Chondrocyte (in vitro differentiated cells): Measurements from ENCODE around the gene DNAJB13. TPM values are rescaled to one million over a fixed set of nuclear protein-coding genes. Genes with fewer than 3 reads are reported as not detected.

Experiments
- DNase-seq: peaks from one replicate; pipeline ENCODE4 v3.0.0; 2021; ENCODE audit warnings: mixed read lengths, low spot score
- H3K27ac Mint-ChIP-seq: one replicate; pipeline ENCODE4 v1.8.0; 2021; ENCODE audit warnings: mild to moderate bottlenecking, moderate library complexity, mixed read lengths; ENCODE audit not compliant: unreplicated experiment
- H3K27me3 Mint-ChIP-seq: 2 replicates; pipeline ENCODE4 v1.8.0; 2021; ENCODE audit warnings: low read depth, mixed read lengths
- H3K36me3 Mint-ChIP-seq: 2 replicates; pipeline ENCODE4 v1.8.0; 2021; ENCODE audit warnings: low read depth, mixed read lengths
- H3K4me1 Mint-ChIP-seq: 2 replicates; pipeline ENCODE4 v1.8.0; 2021; ENCODE audit warnings: low read depth, mild to moderate bottlenecking, mixed read lengths
- H3K4me3 Mint-ChIP-seq: one replicate; pipeline ENCODE4 v1.8.0; 2021; ENCODE audit warnings: mild to moderate bottlenecking, moderate library complexity, mixed read lengths; ENCODE audit not compliant: unreplicated experiment
- H3K9me3 Mint-ChIP-seq: 2 replicates; pipeline ENCODE4 v1.8.0; 2021; ENCODE audit warnings: low read depth, mixed read lengths
- CTCF ChIP-seq: fragments of 200-600 bp; sonication (generic); IDR thresholded peaks from 2 replicates; pipeline ENCODE4 v1.5.0; 2021; ENCODE audit warnings: antibody characterized with exemption, mild to moderate bottlenecking, moderate library complexity
- total RNA-seq: library from RNA; stranded (reverse); gene quantifications from 3 replicates; pipeline ENCODE4 v1.2.1, GENCODE V29; 2021

DNAJB13 gene
- total RNA-seq, 1 donor from 2014 or later = not detected

- no peak overlapping the region for H3K27ac Mint-ChIP-seq
- no peaks in the 10 kb centered on the region for H3K27me3 Mint-ChIP-seq
- H3K36me3 Mint-ChIP-seq = no peaks in the 10 kb centered on the region
- TF ChIP-seq CTCF = no peak
- H3K4me3 Mint-ChIP-seq = no peak overlapping the region
- no peaks in the 10 kb centered on the region for H3K4me1 Mint-ChIP-seq
- H3K9me3 Mint-ChIP-seq = no peaks in the 10 kb centered on the region
- no peak for DNase-seq
These were observed 45.4 kb downstream of the DNAJB13 start for GRCh38 chr11:73996161-73996747.

GRCh38 chr11:73997120-73997770 lies 46.4 kb downstream of the DNAJB13 start:
- DNase-seq = no peak
- H3K36me3 Mint-ChIP-seq = no peaks in the 10 kb centered on the region
- H3K9me3 Mint-ChIP-seq = no peaks in the 10 kb centered on the region
- no peaks in the 10 kb centered on the region for H3K4me1 Mint-ChIP-seq
- no peak for TF ChIP-seq CTCF
- H3K4me3 Mint-ChIP-seq = no peak overlapping the region
- H3K27ac Mint-ChIP-seq = no peak overlapping the region
- no peaks in the 10 kb centered on the region for H3K27me3 Mint-ChIP-seq

GRCh38 chr11:73998846-73999575 lies 48.2 kb downstream of the DNAJB13 start:
- H3K9me3 Mint-ChIP-seq = no peaks in the 10 kb centered on the region
- H3K27ac Mint-ChIP-seq = no peak overlapping the region
- no peak overlapping the region for H3K4me3 Mint-ChIP-seq
- H3K27me3 Mint-ChIP-seq = no peaks in the 10 kb centered on the region
- no peak for TF ChIP-seq CTCF
- H3K36me3 Mint-ChIP-seq = peaks cover 5% of the 10 kb centered on the region
- DNase-seq = no peak
- H3K4me1 Mint-ChIP-seq = no peaks in the 10 kb centered on the region

- Mint-ChIP-seq H3K36me3 (peaks cover 5% of the 10 kb centered on the region), H3K27ac (no peak overlapping the region), H3K27me3 (no peaks in the 10 kb centered on the region), H3K4me3 (no peak overlapping the region), H3K9me3 (no peaks in the 10 kb centered on the region), H3K4me1 (no peaks in the 10 kb centered on the region)
- DNase-seq = no peak
- TF ChIP-seq CTCF = no peak
These were observed 48.9 kb downstream of the DNAJB13 start for GRCh38 chr11:73999581-74000306.
